DOHH2 (cell line): Measurements from ENCODE around the gene RENBP.

Experiments used
- CTCF ChIP-seq: fragments of 200-600 bp; sonication (generic); IDR thresholded peaks from one replicate; pipeline ENCODE4 v1.5.1; 2014; ENCODE audit warnings: antibody characterized with exemption, mild to moderate bottlenecking, low read depth, low read length; ENCODE audit not compliant: poor library complexity, severe bottlenecking
- EZH2phosphoT487 ChIP-seq: fragments of 200-600 bp; sonication (generic); IDR thresholded peaks from 2 replicates; pipeline ENCODE4 v1.6.1; 2017; ENCODE audit warnings: borderline replicate concordance, mild to moderate bottlenecking, antibody characterized with exemption, low read length, moderate library complexity, mixed read lengths

GRCh38 chrX:153959649-153960048, 15.2 kb upstream of the RENBP start:
- no peak for TF ChIP-seq CTCF
- no peak for TF ChIP-seq EZH2phosphoT487
